AG10803 (cell line): ENCODE results near the gene FUT3.
A peak's percentile ranks its signal among the peaks of the same experiment; 100 is the strongest.

Source experiments
- DNase-seq: peaks from one replicate; pipeline ENCODE4 v3.0.0; 2010; ENCODE audit warnings: low read depth
- H3K4me3 ChIP-seq: 2 replicates; pipeline ENCODE4 v1.5.1; 2011; ENCODE audit warnings: mild to moderate bottlenecking, low read length, control low read depth
- TF ChIP-seq, protein P1 (sequence below): conservative IDR thresholded peaks from 2 replicates; pipeline ENCODE4 v1.5.1; 2011; ENCODE audit warnings: mild to moderate bottlenecking, low read length, control low read depth, inconsistent platforms

The FUT3 gene

DNA sequence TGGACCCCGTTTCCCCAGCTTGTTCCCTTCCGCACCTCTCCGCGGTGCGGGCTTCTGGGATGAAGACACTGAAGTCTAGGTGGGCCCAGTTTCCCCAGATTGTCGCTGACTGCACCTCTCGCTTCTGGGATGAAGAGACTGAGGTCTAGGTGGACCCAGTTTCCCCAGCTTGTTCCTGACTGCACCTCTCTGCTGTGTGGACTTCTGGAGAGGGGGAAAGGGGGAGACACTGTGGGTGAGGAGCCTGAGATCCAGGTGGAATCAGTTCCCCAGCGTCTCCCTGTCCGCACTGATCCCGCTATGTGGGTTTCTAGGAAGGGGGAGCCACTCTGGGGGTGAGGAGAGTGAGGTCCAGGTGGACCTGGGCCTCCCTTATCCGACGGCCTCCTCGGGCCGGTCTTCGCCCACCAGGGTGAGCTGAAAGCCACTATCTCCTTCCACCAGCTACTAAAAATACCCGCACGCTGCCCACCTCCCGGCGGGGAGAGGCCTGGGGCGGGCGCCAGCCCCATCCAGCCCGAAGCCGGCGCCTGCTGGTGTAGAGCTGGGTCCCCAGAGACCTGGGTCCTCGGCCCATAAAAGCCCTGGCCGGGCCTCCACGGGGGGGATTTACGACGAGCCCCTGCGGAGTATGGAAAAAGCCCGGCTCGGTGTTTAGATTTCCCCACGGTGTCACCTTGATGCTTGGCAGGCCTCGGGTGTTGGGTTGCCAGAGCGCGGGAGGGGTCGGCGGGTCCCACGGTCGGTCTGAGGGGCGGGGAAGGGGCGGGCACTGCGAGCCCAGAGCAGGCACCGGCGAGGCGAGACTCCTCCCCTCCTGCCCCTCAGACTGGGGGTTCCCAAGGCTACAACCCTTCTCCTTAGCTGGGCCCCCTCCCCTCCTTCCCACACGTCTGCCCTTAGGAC lies 22.3 kb downstream of the FUT3 start:
- no peak for DNase-seq
- TF ChIP-seq, protein P1, sequence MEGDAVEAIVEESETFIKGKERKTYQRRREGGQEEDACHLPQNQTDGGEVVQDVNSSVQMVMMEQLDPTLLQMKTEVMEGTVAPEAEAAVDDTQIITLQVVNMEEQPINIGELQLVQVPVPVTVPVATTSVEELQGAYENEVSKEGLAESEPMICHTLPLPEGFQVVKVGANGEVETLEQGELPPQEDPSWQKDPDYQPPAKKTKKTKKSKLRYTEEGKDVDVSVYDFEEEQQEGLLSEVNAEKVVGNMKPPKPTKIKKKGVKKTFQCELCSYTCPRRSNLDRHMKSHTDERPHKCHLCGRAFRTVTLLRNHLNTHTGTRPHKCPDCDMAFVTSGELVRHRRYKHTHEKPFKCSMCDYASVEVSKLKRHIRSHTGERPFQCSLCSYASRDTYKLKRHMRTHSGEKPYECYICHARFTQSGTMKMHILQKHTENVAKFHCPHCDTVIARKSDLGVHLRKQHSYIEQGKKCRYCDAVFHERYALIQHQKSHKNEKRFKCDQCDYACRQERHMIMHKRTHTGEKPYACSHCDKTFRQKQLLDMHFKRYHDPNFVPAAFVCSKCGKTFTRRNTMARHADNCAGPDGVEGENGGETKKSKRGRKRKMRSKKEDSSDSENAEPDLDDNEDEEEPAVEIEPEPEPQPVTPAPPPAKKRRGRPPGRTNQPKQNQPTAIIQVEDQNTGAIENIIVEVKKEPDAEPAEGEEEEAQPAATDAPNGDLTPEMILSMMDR: peak; percentile 5; the same call in 1 of the 2 replicates
- H3K4me3 ChIP-seq: peak overlapping the region; percentile 84

DNA sequence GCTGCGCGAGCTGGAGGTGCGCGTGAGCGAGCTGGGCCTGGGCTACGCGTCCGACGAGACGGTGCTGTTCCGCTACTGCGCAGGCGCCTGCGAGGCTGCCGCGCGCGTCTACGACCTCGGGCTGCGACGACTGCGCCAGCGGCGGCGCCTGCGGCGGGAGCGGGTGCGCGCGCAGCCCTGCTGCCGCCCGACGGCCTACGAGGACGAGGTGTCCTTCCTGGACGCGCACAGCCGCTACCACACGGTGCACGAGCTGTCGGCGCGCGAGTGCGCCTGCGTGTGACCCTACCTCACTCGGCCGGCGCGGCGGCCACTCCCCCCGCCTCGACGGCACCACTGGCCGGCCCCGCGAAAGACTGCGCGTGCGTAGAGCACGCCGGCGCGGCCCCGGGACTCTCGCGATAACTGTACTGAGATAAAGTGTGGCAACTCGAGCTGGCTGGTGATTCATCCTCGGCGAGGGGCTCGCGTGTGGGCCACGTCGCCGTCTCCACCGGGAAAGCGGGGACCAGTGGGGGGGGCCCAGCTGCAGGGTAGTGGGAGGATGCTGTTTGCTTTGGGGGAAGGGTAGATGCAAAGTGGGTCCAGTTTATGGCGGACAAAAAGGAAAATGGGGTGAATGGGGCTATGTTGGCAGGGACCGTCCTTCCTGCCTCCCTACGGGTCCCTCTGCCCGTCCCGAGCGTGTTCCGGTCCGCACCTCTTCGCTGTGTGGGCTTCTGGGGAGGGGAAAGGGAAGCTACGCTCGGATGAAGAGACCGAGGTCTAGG lies 23.2 kb downstream of the FUT3 start:
- TF ChIP-seq, protein P1: no peak
- H3K4me3 ChIP-seq: peak overlapping the region; percentile 84
- peak; percentile 86 for DNase-seq

DNA sequence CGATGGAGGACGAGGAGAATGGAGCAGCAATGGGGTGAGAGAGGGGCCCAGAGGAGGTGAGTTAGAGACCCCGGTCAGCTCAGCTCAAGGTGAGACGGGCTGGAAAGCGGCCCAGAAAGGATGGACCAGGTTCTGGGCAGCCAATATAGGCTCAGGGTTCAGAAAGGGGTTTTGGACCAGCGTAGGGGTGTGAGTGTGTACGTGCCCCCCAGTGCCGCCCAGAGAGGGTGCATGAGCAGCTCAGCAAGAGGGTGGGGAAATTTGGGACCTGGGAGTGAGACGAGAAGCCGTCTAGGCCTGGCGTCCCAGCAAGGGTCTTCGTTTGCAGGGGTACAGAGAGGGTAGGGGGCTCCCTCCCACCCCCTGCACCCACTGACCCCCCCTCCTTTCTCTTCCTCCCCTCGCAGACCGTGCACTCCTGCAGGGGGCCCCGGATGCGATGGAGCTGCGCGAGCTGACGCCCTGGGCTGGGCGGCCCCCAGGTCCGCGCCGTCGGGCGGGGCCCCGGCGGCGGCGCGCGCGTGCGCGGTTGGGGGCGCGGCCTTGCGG lies 23.8 kb downstream of the FUT3 start:
- DNase-seq: no peak
- peak overlapping the region; percentile 84 for H3K4me3 ChIP-seq
- TF ChIP-seq, protein P1: no peak

DNA sequence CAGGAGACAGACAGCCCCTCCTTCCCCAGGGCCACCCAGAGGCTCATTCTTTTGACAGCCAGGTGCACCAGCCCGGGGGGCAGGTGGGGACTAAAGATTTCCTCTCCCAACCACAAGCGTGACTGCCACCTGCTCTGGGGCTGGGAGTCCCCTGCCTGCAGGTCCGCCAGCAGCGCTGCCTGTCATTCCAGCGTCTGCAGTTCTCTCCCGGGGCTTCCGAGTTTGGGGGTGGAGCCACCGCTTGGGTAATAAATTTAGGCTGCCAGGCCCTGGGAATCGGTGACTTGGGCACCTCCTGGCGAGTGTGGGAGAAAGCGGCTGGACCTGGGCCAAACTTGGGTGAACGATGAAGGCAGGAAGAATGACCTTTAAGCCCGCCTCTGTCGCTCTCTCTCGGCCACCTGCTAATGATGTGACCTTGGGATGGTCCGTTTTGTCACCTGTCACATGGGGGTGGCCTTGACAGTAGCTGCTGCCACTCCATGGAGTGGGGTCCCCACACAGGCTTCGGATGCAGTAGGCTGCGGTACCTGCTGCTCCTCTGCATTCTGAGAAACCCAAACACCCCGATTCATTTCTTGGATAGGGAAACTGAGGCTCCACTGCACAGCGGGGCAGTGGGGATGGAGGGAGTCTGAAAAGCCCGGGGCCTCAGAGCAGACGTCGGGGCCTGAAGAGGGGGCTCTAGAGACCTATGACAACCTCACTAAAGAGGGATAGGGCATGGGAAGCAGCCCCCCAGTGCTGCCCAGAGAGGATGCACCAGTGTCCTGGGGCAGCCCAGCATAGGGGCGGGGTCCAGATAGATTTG lies 24.5 kb downstream of the FUT3 start:
- H3K4me3 ChIP-seq: no peak overlapping the region
- DNase-seq: peak; percentile 29
- TF ChIP-seq, protein P1: peak; percentile 15; the same call in 1 of the 2 replicates

DNA sequence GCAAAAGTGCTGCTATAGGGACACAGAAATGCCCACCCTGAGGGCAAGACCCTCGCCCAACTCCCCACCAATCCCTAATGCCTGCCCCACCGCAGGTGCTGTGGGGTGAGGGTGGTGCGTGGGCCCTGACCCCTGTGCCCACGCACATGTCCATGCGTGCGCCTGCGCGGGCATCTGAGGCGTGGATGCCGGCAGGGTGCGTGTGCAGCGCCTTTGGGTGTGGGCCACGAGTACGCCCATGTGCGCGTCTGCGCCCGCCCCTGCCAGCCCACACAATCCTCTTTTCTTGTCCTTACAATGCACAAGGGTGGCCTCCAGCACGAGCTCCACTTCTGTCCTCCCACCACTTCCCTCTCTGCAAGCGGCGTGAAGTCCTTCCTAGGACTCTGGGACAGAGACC lies 26.1 kb downstream of the FUT3 start:
- TF ChIP-seq, protein P1: no peak
- no peak for DNase-seq
- no peak overlapping the region for H3K4me3 ChIP-seq

DNA sequence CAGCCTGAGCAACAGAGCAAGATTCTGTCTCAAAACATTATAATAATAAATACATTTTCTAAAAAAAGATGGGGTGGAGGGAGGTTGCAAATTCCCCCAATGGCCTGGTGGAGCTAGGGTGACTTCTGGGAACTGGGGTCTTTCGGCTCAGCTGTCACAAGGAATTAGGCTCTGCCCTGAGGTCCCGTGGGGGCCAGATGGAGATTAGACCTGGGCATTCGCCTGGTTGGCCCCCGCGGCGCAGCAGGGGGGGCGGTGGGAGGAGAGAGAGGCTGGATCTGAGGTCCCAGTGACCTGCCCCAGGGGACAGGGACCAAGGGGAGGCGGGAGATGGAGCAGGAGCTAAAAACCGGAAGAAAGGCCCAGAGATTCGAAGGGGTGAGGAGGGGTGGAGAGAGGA lies 26.5 kb downstream of the FUT3 start:
- no peak overlapping the region for H3K4me3 ChIP-seq
- TF ChIP-seq, protein P1: no peak
- DNase-seq: no peak
